Measurements from ENCODE around the gene TIGD1. TPM values are rescaled to one million over a fixed set of nuclear protein-coding genes. Genes with fewer than 3 reads are reported as not detected.

The TIGD1 gene
- total RNA-seq, 1 experiment from 2014 or later = 5.0 TPM

- no peak for DNase-seq (ENCODE audit: low read depth in 1 of 2, low spot score in 2 of 2)
- peaks cover 12% of the 10 kb centered on the region for H3K27me3 ChIP-seq (replicated peaks)
- no peaks in the 10 kb centered on the region for H3K4me1 ChIP-seq (replicated peaks)
- H3K27ac ChIP-seq = no peak overlapping the region
- H3K36me3 ChIP-seq = no peaks in the 10 kb centered on the region
- H3K4me3 ChIP-seq = no peak overlapping the region
- H3K9me3 ChIP-seq (replicated peaks) = no peaks in the 10 kb centered on the region
These were observed 20.4 kb downstream of the TIGD1 start for GRCh38 chr2:232529806-232530547.

GRCh38 chr2:232528746-232529460 is 21.5 kb downstream of the TIGD1 start:
- Histone ChIP-seq H3K4me1 (replicated peaks) (peaks cover 6% of the 10 kb centered on the region), H3K9me3 (replicated peaks) (no peaks in the 10 kb centered on the region), H3K36me3 (no peaks in the 10 kb centered on the region), H3K27me3 (replicated peaks) (peaks cover 21% of the 10 kb centered on the region), H3K4me3 (no peak overlapping the region), H3K27ac (no peak overlapping the region)
- DNase-seq (ENCODE audit: low read depth in 1 of 2, low spot score in 2 of 2) = no peak

- no peak for DNase-seq (ENCODE audit: low read depth in 1 of 2, low spot score in 2 of 2)
- no peak overlapping the region for H3K27ac ChIP-seq
- H3K36me3 ChIP-seq = no peaks in the 10 kb centered on the region
- no peak overlapping the region for H3K4me3 ChIP-seq
- no peaks in the 10 kb centered on the region for H3K9me3 ChIP-seq (replicated peaks)
- peaks cover 10% of the 10 kb centered on the region for H3K4me1 ChIP-seq (replicated peaks)
- peaks cover 30% of the 10 kb centered on the region for H3K27me3 ChIP-seq (replicated peaks)
These were observed 22.4 kb downstream of the TIGD1 start for GRCh38 chr2:232527905-232528470.

- Histone ChIP-seq H3K27me3 (replicated peaks) (peaks cover 45% of the 10 kb centered on the region), H3K4me3 (no peak overlapping the region), H3K9me3 (replicated peaks) (no peaks in the 10 kb centered on the region), H3K4me1 (replicated peaks) (peaks cover 17% of the 10 kb centered on the region), H3K36me3 (no peaks in the 10 kb centered on the region), H3K27ac (no peak overlapping the region)
- no peak for DNase-seq (ENCODE audit: low read depth in 1 of 2, low spot score in 2 of 2)
These were observed 23.9 kb downstream of the TIGD1 start for GRCh38 chr2:232526372-232526941.

- Histone ChIP-seq H3K4me3 (no peak within 1 kb of the TSS), H3K4me1 (replicated peaks) (peaks cover 17% of the 10 kb centered on the region), H3K9me3 (replicated peaks) (no peaks in the 10 kb centered on the region), H3K27ac (no peak within 1 kb of the TSS), H3K36me3 (no peaks in the 10 kb centered on the region), H3K27me3 (replicated peaks) (peaks cover 51% of the 10 kb centered on the region)
- DNase-seq (ENCODE audit: low read depth in 1 of 2, low spot score in 2 of 2) = no peak
These were observed 24.5 kb downstream of the TIGD1 start, which contains the start of gene CHRND for GRCh38 chr2:232525791-232526371. Gene CHRND, plus strand, starts transcription at chr2:232526160. Its CDS starts 56 bp downstream, at chr2:232526216.

GRCh38 chr2:232525199-232525598 is 25.2 kb downstream of the TIGD1 start:
- H3K9me3 ChIP-seq (replicated peaks) = no peaks in the 10 kb centered on the region
- H3K27ac ChIP-seq = no peak overlapping the region
- H3K4me1 ChIP-seq (replicated peaks) = peaks cover 17% of the 10 kb centered on the region
- H3K4me3 ChIP-seq = no peak overlapping the region
- H3K27me3 ChIP-seq (replicated peaks) = peaks cover 51% of the 10 kb centered on the region
- no peaks in the 10 kb centered on the region for H3K36me3 ChIP-seq
- no peak for DNase-seq (ENCODE audit: low read depth in 1 of 2, low spot score in 2 of 2)

- Histone ChIP-seq H3K4me1 (replicated peaks) (peaks cover 17% of the 10 kb centered on the region), H3K27me3 (replicated peaks) (peaks cover 51% of the 10 kb centered on the region), H3K27ac (no peak overlapping the region), H3K4me3 (no peak overlapping the region), H3K9me3 (replicated peaks) (no peaks in the 10 kb centered on the region), H3K36me3 (no peaks in the 10 kb centered on the region)
- no peak for DNase-seq (ENCODE audit: low read depth in 1 of 2, low spot score in 2 of 2)
These were observed 25.6 kb downstream of the TIGD1 start for GRCh38 chr2:232524771-232525170.

- Histone ChIP-seq H3K27me3 (replicated peaks) (peaks cover 47% of the 10 kb centered on the region), H3K9me3 (replicated peaks) (no peaks in the 10 kb centered on the region), H3K27ac (no peak overlapping the region), H3K4me3 (peak overlapping the region; percentile 20; the same call in 1 of the 2 replicates), H3K4me1 (replicated peaks) (peaks cover 17% of the 10 kb centered on the region), H3K36me3 (no peaks in the 10 kb centered on the region)
- DNase-seq (ENCODE audit: low read depth in 1 of 2, low spot score in 2 of 2) = peak; percentile 42 to 64
These were observed 26.4 kb downstream of the TIGD1 start for GRCh38 chr2:232523682-232524597.

GRCh38 chr2:232523402-232523681 is 27.0 kb downstream of the TIGD1 start:
- no peak for DNase-seq (ENCODE audit: low read depth in 1 of 2, low spot score in 2 of 2)
- no peak overlapping the region for H3K27ac ChIP-seq
- H3K36me3 ChIP-seq = no peaks in the 10 kb centered on the region
- peaks cover 50% of the 10 kb centered on the region for H3K27me3 ChIP-seq (replicated peaks)
- H3K4me3 ChIP-seq = no peak overlapping the region
- H3K9me3 ChIP-seq (replicated peaks) = no peaks in the 10 kb centered on the region
- H3K4me1 ChIP-seq (replicated peaks) = peaks cover 17% of the 10 kb centered on the region

GRCh38 chr2:232522623-232523401 is 27.5 kb downstream of the TIGD1 start:
- peaks cover 17% of the 10 kb centered on the region for H3K4me1 ChIP-seq (replicated peaks)
- no peaks in the 10 kb centered on the region for H3K9me3 ChIP-seq (replicated peaks)
- DNase-seq (ENCODE audit: low read depth in 1 of 2, low spot score in 2 of 2) = no peak
- no peak overlapping the region for H3K27ac ChIP-seq
- H3K4me3 ChIP-seq = no peak overlapping the region
- no peaks in the 10 kb centered on the region for H3K36me3 ChIP-seq
- peaks cover 50% of the 10 kb centered on the region for H3K27me3 ChIP-seq (replicated peaks)

- Histone ChIP-seq H3K27me3 (replicated peaks) (peaks cover 50% of the 10 kb centered on the region), H3K27ac (no peak overlapping the region), H3K9me3 (replicated peaks) (no peaks in the 10 kb centered on the region), H3K4me3 (no peak overlapping the region), H3K36me3 (no peaks in the 10 kb centered on the region), H3K4me1 (replicated peaks) (peaks cover 17% of the 10 kb centered on the region)
- DNase-seq (ENCODE audit: low read depth in 1 of 2, low spot score in 2 of 2) = peak in 1 of 2 experiments; percentile 36
These were observed 28.3 kb downstream of the TIGD1 start for GRCh38 chr2:232521959-232522622.

GRCh38 chr2:232521098-232521497 is 29.3 kb downstream of the TIGD1 start:
- H3K4me1 ChIP-seq (replicated peaks) = peaks cover 17% of the 10 kb centered on the region
- no peak overlapping the region for H3K27ac ChIP-seq
- no peaks in the 10 kb centered on the region for H3K9me3 ChIP-seq (replicated peaks)
- H3K36me3 ChIP-seq = no peaks in the 10 kb centered on the region
- DNase-seq (ENCODE audit: low read depth in 1 of 2, low spot score in 2 of 2) = no peak
- peaks cover 50% of the 10 kb centered on the region for H3K27me3 ChIP-seq (replicated peaks)
- H3K4me3 ChIP-seq = no peak overlapping the region

All from SJSA1 (cell line).